Prostate gland (tissue), 2 donors: ENCODE measurements around the gene DGKQ.

Experiments
- POLR2A ChIP-seq: fragments of 450-650 bp; IDR thresholded peaks from one replicate; pipeline ENCODE4 v1.6.1; 2016; ENCODE audit warnings: antibody characterized with exemption, mild to moderate bottlenecking
- TF ChIP-seq, protein P1 (sequence below), 4 experiments: fragments of 200-600 bp in 2 of 4; fragments of 450-650 bp in 2 of 4; sonication (generic) in 2 of 4; IDR thresholded peaks; 1 replicate in 3 of 4; 2 replicates in 1 of 4; pipeline ENCODE4 v1.5.1; 2016 to 2019; ENCODE audit warnings: antibody characterized with exemption in 4 of 4, mild to moderate bottlenecking in 2 of 4, moderate library complexity in 2 of 4

- TF ChIP-seq, protein P1, sequence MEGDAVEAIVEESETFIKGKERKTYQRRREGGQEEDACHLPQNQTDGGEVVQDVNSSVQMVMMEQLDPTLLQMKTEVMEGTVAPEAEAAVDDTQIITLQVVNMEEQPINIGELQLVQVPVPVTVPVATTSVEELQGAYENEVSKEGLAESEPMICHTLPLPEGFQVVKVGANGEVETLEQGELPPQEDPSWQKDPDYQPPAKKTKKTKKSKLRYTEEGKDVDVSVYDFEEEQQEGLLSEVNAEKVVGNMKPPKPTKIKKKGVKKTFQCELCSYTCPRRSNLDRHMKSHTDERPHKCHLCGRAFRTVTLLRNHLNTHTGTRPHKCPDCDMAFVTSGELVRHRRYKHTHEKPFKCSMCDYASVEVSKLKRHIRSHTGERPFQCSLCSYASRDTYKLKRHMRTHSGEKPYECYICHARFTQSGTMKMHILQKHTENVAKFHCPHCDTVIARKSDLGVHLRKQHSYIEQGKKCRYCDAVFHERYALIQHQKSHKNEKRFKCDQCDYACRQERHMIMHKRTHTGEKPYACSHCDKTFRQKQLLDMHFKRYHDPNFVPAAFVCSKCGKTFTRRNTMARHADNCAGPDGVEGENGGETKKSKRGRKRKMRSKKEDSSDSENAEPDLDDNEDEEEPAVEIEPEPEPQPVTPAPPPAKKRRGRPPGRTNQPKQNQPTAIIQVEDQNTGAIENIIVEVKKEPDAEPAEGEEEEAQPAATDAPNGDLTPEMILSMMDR (IDR thresholded peaks at IDR 0.05) = no peak
- TF ChIP-seq POLR2A = no peak
These were observed 42.4 kb upstream of the DGKQ start for GRCh38 chr4:1015746-1016145.
